ENCODE data around the gene ACSM5.

GRCh38 chr16:20369452-20370054 is 39.8 kb upstream of the ACSM5 start:
- no peak for TF ChIP-seq CTCF (conservative IDR thresholded peaks at IDR 0.05; ENCODE audit: low read depth, low read length)
- TF ChIP-seq POLR2A (IDR thresholded peaks at IDR 0.05; ENCODE audit: low read depth, low read length): no peak
- no peak for TF ChIP-seq RFX5 (IDR thresholded peaks at IDR 0.05; ENCODE audit: low read depth, low read length)
- TF ChIP-seq USF2 (IDR thresholded peaks at IDR 0.05; ENCODE audit: low read depth, low read length): no peak
